Tracheal epithelial cell (primary cell): ENCODE data around the gene ARHGAP40. TPM values are rescaled to one million over a fixed set of nuclear protein-coding genes. Genes with fewer than 3 reads are reported as not detected.

Experiments
- total RNA-seq: library from RNA; depleted of rRNA; stranded (reverse); fragments of >200 nt; gene quantifications from 2 replicates; pipeline ENCODE4 v1.2.1, GENCODE V29; 2014

Gene ARHGAP40
- 0.64 and 4.3 TPM in 2 replicates for total RNA-seq

DNA sequence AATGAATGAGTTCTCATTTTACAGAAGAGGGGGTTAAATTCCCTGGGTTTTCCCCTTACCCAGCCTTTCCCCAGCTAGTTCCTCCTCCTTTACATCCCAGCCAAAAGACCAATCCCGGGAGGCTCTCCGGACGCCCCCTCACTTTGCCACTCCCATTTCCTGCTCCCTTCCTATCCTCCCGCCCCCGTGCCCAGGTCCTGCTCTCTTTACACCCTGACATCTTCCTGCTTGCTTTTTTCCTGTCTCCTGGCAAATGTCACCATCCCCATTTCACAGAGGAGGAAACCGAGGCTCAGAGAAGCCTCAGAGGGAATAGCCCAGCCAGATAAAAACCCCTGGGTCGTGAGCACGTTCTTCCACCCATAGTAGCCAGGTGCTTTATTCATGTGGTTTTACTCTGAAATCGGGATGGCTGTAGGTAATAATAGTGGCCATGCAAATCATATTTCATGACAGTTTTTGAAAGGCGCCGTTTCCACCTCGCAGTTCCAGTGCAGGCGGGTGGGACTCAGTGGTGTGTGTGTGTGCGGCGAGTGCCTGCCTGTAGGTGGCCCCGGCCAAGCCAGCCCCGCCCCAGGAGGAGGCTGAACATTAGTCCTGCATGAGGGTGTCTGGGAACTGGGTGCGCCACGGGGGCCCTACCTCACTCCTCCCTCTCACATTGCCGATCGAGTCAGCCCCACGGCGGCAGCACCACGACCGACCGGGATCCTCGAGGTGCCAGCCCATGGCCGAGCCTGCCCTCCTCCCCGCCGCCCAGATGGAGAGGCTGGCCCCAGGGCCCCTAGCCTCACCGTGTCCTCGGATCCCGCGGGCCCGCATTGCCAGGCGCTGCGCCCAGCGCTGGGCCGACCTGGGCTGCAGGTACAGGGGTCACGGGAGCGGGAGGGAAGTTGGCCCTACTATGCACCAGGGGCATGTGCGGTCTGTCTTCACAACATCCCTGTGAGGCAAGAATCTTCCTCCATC is at the start of gene ARHGAP40:
Gene ARHGAP40, plus strand, starts transcription at position 594 of the 969 bp plus-strand sequence.

DNA sequence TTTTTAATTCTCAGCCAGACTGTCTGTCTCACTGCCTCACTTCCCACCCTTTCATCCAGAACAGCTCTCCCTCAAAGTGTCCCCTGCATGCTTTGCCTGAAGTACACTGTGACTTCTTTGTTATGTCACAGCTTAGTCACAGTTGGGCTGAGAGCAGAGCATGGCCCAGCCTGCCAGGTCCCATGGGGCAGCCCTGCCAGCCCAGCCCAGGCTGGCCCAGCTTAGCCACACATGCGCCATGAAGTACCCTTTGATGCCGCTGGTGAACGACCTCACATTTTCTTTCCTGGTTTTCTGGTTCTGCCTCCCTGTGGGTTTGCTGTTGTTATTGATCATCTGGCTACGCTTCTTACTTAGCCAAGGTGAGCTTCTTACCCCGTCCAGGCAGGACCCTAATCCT is 20.6 kb upstream of the ARHGAP40 start, which contains the start of gene ADIG:
Gene ADIG, plus strand, starts transcription at position 185 of the 400 bp plus-strand sequence. Its CDS starts 54 bp downstream, at position 239.

Other genes starting within 250 kb of the ARHGAP40 start
- 10.4 and 20.0 TPM in 2 replicates for gene SNHG17, start 166.5 kb upstream of the ARHGAP40 start, total RNA-seq
- 20.0 and 20.5 TPM in 2 replicates for gene RALGAPB, start 129.0 kb upstream of the ARHGAP40 start, total RNA-seq
- gene ADIG, start 20.6 kb upstream of the ARHGAP40 start, total RNA-seq = not detected in 2 replicates
- gene SLC32A1, start 122.7 kb downstream of the ARHGAP40 start, total RNA-seq = not detected in 2 replicates
- gene ACTR5, start 146.7 kb downstream of the ARHGAP40 start, total RNA-seq = 8.7 and 11.5 TPM in 2 replicates
- gene PPP1R16B, start 203.9 kb downstream of the ARHGAP40 start, total RNA-seq = 0.24 and 0.43 TPM in 2 replicates